Fibroblast of gingiva (primary cell): ENCODE data around the gene WIPI1.
"Not testable (repeated sequence)": the region's sequence is repeated elsewhere in the genome, so short reads cannot be mapped to it uniquely, and the experiment has no call there.

Experiments
- DNase-seq: peaks from one replicate; pipeline ENCODE4 v3.0.0-alpha.2; 2011; ENCODE audit warnings: low read depth

The WIPI1 gene

DNA sequence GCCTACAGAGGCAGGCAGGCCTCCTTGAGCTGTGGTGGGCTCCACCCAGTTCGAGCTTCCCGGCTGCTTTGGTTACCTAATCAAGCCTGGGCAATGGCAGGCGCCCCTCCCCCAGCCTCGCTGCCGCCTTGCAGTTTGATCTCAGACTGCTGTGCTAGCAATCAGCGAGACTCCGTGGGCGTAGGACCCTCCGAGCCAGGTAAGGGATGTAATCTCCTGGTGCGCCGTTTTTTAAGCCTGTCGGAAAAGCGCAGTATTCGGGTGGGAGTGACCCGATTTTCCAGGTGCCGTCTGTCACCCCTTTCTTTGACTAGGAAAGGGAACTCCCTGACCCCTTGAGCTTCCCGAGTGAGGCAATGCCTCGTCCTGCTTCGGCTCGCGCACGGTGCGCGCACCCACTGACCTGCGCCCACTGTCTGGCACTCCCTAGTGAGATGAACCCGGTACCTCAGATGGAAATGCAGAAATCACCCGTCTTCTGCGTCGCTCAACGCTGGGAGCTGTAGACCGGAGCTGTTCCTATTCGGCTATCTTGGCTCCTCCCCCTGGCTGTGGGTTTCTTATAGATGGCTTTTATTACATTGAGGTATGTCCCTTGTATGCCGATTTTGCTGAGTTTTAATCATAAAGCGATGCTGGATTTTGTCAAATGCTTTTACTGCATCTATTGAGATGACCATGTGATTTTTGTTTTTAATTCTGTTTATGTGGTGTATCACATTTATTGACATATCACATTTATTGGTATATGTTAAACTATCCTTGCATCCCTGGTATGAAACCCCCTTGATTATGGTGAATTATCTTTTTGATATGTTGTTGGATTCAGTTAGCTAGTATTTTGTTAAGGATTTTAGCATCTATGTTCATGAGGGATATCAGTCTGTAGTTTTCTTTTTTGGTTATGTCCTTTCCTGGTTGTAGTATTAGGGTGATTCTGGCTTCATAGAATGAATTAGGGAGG, 43.4 kb downstream of the WIPI1 start:
- not testable (repeated sequence) for DNase-seq

- DNase-seq, result not testable (repeated sequence)
Observed at GRCh38 chr17:68407656-68408055, 49.6 kb downstream of the WIPI1 start.

DNA sequence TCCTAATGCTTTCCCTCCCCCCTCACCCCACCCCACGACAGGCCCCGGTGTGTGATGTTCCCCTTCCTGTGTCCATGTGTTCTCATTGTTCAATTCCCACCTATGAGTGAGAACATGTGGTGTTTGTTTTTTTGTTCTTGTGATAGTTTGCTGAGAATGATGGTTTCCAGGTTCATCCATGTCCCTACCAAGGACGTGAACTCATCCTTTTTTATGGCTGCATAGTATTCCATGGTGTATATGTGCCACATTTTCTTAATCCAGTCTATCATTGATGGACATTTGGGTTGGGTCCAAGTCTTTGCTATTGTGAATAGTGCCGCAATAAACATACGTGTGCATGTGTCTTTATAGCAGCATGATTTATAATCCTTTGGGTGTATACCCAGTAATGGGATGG, 53.5 kb downstream of the WIPI1 start:
- DNase-seq, result not testable (repeated sequence)

GRCh38 chr17:68403122-68403521, 54.2 kb downstream of the WIPI1 start:
- DNase-seq, result peak; percentile 34

DNA sequence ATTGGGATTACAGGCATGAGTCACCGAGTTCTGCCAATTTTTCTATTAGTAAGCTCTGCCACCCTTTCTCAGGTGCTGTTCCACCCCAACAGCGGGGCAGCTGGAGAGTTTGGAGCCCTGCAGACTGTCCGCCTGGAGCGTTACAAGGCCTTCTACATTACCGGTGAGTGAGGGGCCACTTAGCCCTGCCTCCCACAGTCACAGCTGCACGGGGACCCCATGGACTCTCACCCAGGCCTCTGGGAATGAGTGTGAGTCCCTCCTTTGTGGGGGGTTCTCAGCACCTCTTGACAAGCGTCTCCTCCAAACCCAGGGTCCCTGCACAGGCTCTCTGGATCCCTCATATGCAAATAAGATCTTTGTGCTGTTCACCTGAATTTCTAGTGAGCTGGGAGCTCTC, 56.0 kb downstream of the WIPI1 start:
- DNase-seq, result no peak

GRCh38 chr17:68400404-68400735, 56.9 kb downstream of the WIPI1 start:
- no peak for DNase-seq

- DNase-seq, result peak; percentile 93
Observed at GRCh38 chr17:68399638-68400403, 57.5 kb downstream of the WIPI1 start.

- DNase-seq, result peak; percentile 81
Observed at GRCh38 chr17:68398691-68399637, 58.3 kb downstream of the WIPI1 start.

DNA sequence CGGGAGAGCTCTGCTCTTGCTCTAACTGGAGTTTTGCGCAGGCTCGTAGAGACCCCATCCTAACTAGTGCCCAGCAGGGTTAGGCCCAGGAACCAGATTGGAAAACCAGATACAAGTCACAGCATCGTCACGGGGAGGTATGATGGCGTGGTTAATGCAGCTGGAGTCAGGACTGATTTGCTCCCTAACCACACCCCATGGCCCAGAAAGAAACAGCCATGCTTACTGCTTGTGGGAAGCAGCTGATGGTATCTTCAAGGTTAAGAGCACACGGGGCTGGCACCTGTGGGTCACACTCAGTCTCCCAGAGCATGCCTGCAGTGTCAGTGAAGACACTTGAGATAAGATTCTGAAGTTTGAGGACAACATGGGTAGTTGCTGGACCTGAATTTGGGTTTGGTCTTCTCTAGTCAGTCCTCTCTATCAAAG, 60.2 kb downstream of the WIPI1 start:
- no peak for DNase-seq

GRCh38 chr17:68396226-68397107, 60.8 kb downstream of the WIPI1 start:
- no peak for DNase-seq

DNA sequence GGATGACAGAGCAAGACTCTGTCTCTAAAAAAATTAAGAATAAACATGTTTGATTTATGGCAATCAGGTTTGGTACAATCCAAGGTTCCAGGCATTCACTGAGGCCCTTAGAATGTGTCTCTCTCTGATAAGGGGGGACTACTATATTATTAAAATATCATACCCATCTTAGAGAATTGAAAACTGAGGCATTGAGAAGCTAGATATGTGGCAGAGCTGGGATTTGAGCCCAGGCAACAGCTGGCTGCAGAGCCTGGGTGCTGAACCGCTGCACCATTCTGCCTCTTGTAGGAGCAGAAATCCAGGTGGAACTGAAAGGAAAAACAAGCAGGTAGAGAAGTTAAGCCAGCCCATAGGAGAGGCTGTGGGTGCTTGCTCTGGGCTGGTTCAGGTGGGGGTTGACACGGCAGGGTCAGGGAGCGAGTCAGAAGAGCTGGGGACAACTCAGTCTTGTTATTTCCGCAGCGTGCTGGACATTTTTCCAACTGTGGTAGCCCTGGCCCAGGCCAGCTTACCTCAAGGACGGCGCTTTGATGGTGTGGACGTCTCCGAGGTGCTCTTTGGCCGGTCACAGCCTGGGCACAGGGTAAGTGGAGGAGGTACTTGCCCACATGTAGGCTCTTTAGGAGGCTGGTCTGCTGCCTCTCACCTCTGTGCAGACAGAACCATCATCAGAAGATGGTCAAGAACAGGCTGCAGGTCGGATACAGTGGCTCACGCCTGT, 62.5 kb downstream of the WIPI1 start:
- no peak for DNase-seq

DNA sequence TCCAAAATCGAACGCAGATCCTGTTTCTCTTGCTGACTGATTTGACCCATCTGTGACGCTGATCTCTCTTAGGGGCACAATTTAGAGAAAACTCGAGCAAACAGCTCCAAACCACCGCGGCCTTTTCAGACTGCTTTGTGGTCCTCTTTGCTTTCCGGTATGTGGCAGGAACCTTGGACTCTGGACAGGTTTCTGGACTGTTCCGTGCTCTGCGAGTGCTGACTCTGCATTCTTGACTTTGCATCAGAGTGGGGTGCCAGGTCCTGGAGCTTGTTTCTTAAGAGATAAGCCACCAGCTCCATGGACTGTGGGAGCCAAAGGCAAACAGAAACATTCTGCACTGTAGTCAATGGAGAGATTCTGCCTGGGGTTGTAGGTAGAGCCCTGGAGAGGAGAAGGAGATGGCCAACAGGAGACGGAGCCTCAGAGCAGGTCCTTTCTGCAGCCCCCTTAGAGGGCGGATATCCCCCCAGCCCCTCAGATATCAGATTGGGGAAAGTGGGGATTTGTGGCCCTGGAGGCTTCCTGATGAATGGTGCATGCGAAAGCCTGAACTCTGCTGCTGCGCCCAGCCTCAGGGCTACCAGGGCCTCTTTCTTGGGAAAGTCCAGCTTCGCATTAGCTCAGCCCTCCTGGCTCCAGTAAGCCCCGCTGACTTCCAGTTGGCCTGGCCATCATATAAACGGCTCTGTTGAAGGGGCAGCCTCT, 65.6 kb downstream of the WIPI1 start:
- peak; percentile 86 for DNase-seq

- peak; percentile 85 for DNase-seq
Observed at GRCh38 chr17:68390888-68391545, 66.3 kb downstream of the WIPI1 start.

DNA sequence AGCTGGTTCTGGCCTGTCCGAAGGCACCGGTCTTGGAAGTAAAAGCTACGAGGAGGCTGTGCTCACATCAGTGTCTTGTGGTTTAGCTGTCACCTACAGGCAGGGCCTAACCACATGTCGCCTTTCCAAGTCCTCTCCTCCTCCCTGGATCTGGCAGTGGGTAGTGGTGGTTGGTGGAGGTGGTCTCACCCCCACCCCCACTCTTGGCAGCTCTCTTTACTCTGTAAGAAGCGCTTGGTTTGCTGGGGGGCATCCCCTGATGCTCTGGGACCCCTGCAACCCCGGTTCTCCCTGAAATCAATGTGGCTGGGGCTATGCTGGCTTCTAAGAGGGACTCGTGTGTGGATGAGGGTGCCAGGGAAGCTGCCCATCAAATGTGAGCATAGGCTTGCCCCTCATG, 68.3 kb downstream of the WIPI1 start:
- DNase-seq, result no peak

DNA sequence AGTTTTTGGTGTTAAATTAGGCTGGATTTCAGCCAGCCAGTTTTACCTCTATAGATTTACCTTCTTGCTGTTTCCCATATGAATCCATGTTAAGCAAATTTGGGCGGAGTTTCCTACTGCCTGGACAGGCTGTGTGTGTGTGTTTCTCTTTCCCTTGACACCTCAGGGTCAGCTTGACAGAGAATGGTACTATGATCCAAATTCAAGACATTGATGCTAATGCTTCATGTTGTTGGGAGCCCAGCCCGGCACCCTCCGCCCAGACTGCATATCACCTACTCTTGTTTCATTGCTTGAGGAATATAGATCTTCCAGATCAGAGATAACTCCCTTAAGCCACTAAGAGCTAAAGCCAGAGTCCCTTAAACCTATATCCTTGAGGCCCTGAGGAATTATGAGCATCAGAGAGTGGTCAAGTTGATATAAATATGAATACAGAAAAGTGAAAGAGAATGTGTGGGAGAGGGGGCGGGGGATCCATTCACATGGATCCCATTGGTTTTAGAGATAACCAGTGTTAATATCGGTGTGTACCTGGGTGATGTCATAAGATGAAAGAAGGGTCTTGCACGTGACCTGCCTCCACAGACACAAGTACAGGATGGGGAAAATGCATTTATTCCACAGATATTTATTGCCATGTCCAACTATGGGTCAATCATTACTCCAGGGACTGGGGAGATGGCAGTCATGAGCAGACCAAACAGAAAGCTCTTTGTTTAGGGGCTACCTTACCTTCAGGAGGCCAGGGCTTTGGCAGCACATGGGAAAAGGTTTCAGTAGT, 69.7 kb downstream of the WIPI1 start:
- DNase-seq, result no peak

GRCh38 chr17:68385490-68386215, 71.6 kb downstream of the WIPI1 start:
- no peak for DNase-seq

GRCh38 chr17:68384941-68385340, 72.4 kb downstream of the WIPI1 start:
- no peak for DNase-seq

GRCh38 chr17:68384471-68384870, 72.8 kb downstream of the WIPI1 start:
- no peak for DNase-seq
